GM12873 (cell line): ENCODE results near the gene OR10H5.

Source experiments
- TF ChIP-seq, protein P1 (sequence below): IDR thresholded peaks from 2 replicates; pipeline ENCODE4 v1.5.1; 2012; ENCODE audit warnings: low read depth, mild to moderate bottlenecking, moderate library complexity, low read length, control low read depth; ENCODE audit not compliant: insufficient read depth; ENCODE audit errors: missing control alignments

OR10H5 gene

DNA sequence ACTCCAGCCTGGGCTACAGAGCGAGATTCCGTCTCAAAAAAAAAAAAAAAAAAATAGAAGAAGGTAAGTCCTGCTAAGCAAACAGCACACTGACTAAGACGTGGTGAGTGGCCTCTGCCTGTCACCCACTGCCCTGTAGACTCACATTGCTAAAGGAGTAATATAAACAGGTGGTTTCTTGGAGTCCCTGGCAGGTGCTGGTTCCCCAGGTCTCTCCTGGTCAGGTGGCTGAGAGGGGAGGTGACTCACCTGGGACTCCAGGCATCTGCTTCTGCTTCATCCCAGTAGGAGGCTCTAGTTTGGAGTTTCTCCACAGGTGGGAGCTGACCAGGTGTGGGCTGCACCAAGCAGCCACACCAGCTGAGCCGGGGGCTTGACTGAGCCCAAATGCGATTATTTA lies 27.8 kb downstream of the OR10H5 start, which contains the start of gene OR10H1:
TSS of gene OR10H1 (minus strand) at position 359 of the 400 bp plus-strand sequence. CDS start 7,627 bp downstream, outside the sequence.
- TF ChIP-seq, protein P1, sequence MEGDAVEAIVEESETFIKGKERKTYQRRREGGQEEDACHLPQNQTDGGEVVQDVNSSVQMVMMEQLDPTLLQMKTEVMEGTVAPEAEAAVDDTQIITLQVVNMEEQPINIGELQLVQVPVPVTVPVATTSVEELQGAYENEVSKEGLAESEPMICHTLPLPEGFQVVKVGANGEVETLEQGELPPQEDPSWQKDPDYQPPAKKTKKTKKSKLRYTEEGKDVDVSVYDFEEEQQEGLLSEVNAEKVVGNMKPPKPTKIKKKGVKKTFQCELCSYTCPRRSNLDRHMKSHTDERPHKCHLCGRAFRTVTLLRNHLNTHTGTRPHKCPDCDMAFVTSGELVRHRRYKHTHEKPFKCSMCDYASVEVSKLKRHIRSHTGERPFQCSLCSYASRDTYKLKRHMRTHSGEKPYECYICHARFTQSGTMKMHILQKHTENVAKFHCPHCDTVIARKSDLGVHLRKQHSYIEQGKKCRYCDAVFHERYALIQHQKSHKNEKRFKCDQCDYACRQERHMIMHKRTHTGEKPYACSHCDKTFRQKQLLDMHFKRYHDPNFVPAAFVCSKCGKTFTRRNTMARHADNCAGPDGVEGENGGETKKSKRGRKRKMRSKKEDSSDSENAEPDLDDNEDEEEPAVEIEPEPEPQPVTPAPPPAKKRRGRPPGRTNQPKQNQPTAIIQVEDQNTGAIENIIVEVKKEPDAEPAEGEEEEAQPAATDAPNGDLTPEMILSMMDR: no peak

DNA sequence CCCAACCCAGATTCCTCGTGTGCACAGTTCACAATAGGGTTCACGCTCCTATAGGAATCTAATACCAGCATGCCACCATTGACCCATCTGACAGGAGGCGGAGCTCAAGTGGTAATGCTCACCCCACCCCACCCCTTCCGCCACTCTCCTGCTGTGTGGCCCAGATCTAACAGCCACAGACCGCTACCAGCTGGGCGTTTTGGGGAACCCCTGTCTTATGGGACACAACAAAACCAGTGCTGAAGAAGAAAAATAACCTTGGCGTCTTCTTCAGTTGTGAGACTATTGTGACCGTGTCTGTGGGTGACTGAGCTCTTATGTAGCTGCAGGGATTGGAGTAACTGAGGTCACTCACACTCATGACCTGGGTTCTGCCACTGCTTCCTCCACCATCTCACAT lies 33.2 kb downstream of the OR10H5 start:
- TF ChIP-seq, protein P1: no peak

DNA sequence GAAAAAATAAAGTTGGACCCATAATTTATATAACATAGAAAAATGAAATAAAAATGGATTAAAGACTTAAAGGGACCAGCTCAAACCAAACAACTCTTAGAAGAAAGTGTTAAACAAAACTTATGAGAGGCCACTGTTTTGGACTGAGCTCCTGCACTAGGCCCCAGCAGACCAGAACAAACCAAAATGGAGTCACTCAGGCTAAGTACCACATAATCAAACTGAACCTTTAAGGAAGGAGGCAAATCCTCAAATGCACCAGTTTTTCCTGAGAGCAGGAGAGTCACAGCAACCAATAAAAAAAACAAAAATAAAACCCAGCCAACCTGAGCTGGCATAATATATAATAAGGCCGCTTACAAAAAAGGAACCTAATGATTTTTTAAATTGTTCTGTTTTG lies 38.3 kb downstream of the OR10H5 start:
- TF ChIP-seq, protein P1: no peak

DNA sequence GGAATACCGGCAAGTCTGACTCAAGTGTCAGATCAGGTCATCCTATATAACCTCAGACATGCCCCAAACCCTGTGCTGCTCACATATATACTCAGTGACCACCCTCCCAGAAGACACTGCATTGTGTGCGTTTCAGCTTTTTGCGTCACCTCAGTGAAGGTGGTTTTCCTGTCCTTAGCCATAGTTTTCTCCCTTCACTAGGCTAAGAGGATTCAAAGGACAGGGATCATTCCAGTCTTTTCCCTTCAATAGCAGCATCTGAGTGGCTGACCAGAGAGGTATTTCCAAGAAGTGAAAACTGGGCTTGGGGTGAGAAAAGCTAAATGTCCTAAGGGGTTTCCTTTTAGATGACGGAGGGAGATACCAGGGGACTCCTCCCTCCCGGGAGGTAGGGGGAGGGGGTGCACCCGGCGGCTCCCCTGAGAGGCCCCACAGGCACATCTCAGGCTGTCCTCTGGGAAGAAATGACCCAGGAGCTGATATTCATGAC lies 40.7 kb downstream of the OR10H5 start:
- TF ChIP-seq, protein P1: no peak

DNA sequence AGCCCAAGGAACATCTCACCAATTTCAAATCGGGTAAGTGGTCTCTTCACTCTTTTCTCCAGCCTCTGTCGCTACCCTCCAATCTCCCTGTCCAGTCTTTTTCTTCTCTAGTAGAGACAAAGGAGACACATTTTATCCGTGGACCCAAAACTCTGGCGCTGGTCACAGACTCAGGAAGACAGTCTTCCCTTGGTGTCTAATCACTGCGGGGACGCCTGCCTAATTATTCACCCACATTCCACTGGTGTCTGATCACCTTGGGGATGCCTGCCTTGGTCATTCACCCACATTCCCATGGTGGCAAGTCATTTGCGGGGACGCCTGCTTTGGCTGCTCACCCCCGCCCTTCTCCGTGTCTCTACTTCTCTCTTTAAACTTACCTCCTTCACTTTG lies 41.8 kb downstream of the OR10H5 start:
- TF ChIP-seq, protein P1: no peak

DNA sequence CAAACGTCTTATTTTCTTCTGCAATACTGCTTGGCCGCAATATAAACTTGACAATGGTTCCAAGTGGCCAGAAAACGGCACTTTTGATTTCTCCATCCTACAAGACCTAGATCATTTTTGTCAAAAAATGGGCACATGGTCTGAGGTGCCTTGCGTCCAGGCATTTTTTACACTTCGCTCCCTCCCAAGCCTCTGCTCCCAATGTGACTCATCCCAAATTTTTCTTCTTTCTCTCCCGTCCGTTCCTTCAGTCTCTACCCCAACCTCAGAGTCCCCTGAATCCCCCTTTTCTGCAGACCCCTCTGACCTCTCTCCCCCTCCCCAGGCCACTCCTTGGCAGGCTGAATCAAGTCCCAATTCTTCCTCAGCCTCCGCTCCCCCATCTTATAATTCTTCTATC lies 42.3 kb downstream of the OR10H5 start:
- TF ChIP-seq, protein P1: no peak

DNA sequence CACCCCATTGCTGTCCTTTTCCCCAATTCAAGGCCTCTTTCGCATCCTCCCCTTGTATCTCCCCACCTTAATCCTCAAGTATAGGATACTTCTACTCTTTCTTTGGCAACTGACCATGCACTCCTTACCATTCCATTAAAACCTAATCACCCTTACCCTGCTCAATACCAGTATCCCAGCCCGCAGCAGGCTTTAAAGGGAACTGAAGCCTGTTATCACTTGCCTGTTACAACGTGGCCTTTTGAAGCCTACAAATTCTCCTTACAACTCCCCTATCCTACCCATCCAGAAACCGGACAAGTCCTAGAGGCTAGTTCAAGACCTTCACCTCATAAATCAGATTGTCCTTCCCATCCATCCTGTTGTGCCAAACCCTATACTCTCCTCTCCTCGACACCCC lies 44.2 kb downstream of the OR10H5 start:
- TF ChIP-seq, protein P1: no peak
